ENCODE measurements around the gene CATSPER1.

DNA sequence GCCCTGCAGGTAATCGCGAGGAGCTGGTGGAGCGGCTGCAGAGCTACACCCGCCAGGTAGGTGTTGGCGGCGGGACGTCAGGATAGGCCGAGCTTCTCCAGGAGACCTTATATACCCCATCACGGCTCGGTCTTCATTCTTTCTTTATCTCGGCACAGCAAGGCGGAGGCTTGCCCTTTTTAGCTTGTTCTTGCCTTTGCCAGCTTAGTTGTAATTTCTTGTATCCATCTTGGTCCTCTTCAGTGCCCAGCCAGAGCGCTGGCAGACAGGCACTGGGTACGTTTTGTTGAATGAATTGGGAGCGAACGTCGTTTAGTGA lies 26.3 kb upstream of the CATSPER1 start:
- no peak for TF ChIP-seq EZH2 (optimal IDR thresholded peaks at IDR 0.05; ENCODE audit: low read depth, low read length)
- TF ChIP-seq, protein P1, sequence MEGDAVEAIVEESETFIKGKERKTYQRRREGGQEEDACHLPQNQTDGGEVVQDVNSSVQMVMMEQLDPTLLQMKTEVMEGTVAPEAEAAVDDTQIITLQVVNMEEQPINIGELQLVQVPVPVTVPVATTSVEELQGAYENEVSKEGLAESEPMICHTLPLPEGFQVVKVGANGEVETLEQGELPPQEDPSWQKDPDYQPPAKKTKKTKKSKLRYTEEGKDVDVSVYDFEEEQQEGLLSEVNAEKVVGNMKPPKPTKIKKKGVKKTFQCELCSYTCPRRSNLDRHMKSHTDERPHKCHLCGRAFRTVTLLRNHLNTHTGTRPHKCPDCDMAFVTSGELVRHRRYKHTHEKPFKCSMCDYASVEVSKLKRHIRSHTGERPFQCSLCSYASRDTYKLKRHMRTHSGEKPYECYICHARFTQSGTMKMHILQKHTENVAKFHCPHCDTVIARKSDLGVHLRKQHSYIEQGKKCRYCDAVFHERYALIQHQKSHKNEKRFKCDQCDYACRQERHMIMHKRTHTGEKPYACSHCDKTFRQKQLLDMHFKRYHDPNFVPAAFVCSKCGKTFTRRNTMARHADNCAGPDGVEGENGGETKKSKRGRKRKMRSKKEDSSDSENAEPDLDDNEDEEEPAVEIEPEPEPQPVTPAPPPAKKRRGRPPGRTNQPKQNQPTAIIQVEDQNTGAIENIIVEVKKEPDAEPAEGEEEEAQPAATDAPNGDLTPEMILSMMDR (IDR thresholded peaks at IDR 0.05; ENCODE audit: low read length) = no peak
